ENCODE data around the gene MID1. TPM values are rescaled to one million over a fixed set of nuclear protein-coding genes. Genes with fewer than 3 reads are reported as not detected.

Gene MID1
- polyA plus RNA-seq, 3 donors = 0.05 to 0.10 TPM; not detected in 1

- Mint-ChIP-seq H3K27ac (no peak overlapping the region), H3K4me1 (no peaks in the 10 kb centered on the region)
- no peaks in the 10 kb centered on the region for H3K79me2 ChIP-seq (ENCODE audit: insufficient read depth, low read length)
Measured at GRCh38 chrX:10526451-10526850, 93.9 kb downstream of the MID1 start.

GRCh38 chrX:10525381-10526120, 94.8 kb downstream of the MID1 start:
- no peaks in the 10 kb centered on the region for H3K27me3 ChIP-seq (ENCODE audit: control insufficient read depth in 2 of 2, insufficient read depth in 2 of 2, low read length in 2 of 2)
- DNase-seq = no peak
- Mint-ChIP-seq H3K36me3 (no peaks in the 10 kb centered on the region), H3K4me1 (no peaks in the 10 kb centered on the region), H3K27ac (no peak overlapping the region), H3K9me3 (peaks cover 0 to 4% (median 0%) of the 10 kb centered on the region in 7 donors), H3K27me3 (ENCODE audit: low read depth in 3 of 3) (no peaks in the 10 kb centered on the region), H3K4me3 (no peak overlapping the region)
- TF ChIP-seq CTCF (IDR thresholded peaks at IDR 0.05) = no peak
- no peaks in the 10 kb centered on the region for H3K79me2 ChIP-seq (ENCODE audit: insufficient read depth, low read length)
- H3K4me2 ChIP-seq (replicated peaks; ENCODE audit: extremely low read depth, low read length, poor library complexity, severe bottlenecking) = no peak overlapping the region
- WGBS (ENCODE audit: insufficient coverage) = 80% methylated on average over 1 of the region's 6 CpGs
- no peak overlapping the region for H3K4me3 ChIP-seq (replicated peaks in 1 of 3; ENCODE audit: low read depth in 2 of 3, low read length in 3 of 3)
- H4K20me1 ChIP-seq (ENCODE audit: insufficient read depth, low read length) = no peaks in the 10 kb centered on the region
- no peak overlapping the region for H3K9ac ChIP-seq (ENCODE audit: insufficient read depth, low read length, poor library complexity, severe bottlenecking)
- H2AFZ ChIP-seq (ENCODE audit: insufficient read depth, low read depth, low read length, poor library complexity, severe bottlenecking) = no peak overlapping the region
- H3K27ac ChIP-seq (ENCODE audit: low read depth in 1 of 2, low read length in 2 of 2) = no peak overlapping the region
- H3K9me3 ChIP-seq (replicated peaks in 1 of 2; ENCODE audit: control insufficient read depth in 1 of 2, insufficient read depth in 1 of 2, low read length in 2 of 2) = no peaks in the 10 kb centered on the region
- H3K4me1 ChIP-seq (ENCODE audit: control insufficient read depth in 1 of 2, insufficient read depth in 2 of 2, low read length in 2 of 2) = no peaks in the 10 kb centered on the region
- no peaks in the 10 kb centered on the region for H3K36me3 ChIP-seq (replicated peaks in 1 of 2; ENCODE audit: control insufficient read depth in 1 of 2, insufficient read depth in 2 of 2, low read length in 2 of 2)
- intact Hi-C loops (cut with micrococcal nuclease) = no loop called here

More at GRCh38 chrX:10526451-10526850, 93.9 kb downstream of the MID1 start:
- Mint-ChIP-seq H3K27me3 (ENCODE audit: low read depth in 3 of 3) (no peaks in the 10 kb centered on the region), H3K9me3 (peaks cover 0 to 4% (median 0%) of the 10 kb centered on the region in 7 donors), H3K4me3 (no peak overlapping the region), H3K36me3 (no peaks in the 10 kb centered on the region)
- no peak overlapping the region for H3K4me3 ChIP-seq (replicated peaks in 1 of 3; ENCODE audit: low read depth in 2 of 3, low read length in 3 of 3)
- no peak overlapping the region for H2AFZ ChIP-seq (ENCODE audit: insufficient read depth, low read depth, low read length, poor library complexity, severe bottlenecking)
- H3K27ac ChIP-seq (ENCODE audit: low read depth in 1 of 2, low read length in 2 of 2) = no peak overlapping the region
- H3K4me1 ChIP-seq (ENCODE audit: control insufficient read depth in 1 of 2, insufficient read depth in 2 of 2, low read length in 2 of 2) = no peaks in the 10 kb centered on the region
- DNase-seq = no peak
- H3K9ac ChIP-seq (ENCODE audit: insufficient read depth, low read length, poor library complexity, severe bottlenecking) = no peak overlapping the region
- no peaks in the 10 kb centered on the region for H3K27me3 ChIP-seq (ENCODE audit: control insufficient read depth in 2 of 2, insufficient read depth in 2 of 2, low read length in 2 of 2)
- H3K36me3 ChIP-seq (replicated peaks in 1 of 2; ENCODE audit: control insufficient read depth in 1 of 2, insufficient read depth in 2 of 2, low read length in 2 of 2) = no peaks in the 10 kb centered on the region
- no peak overlapping the region for H3K4me2 ChIP-seq (replicated peaks; ENCODE audit: extremely low read depth, low read length, poor library complexity, severe bottlenecking)
- no peak for TF ChIP-seq CTCF (IDR thresholded peaks at IDR 0.05)
- WGBS (ENCODE audit: insufficient coverage) = no CpG with 5 or more reads among the region's 1 CpG
- no peaks in the 10 kb centered on the region for H4K20me1 ChIP-seq (ENCODE audit: insufficient read depth, low read length)
- no peaks in the 10 kb centered on the region for H3K9me3 ChIP-seq (replicated peaks in 1 of 2; ENCODE audit: control insufficient read depth in 1 of 2, insufficient read depth in 1 of 2, low read length in 2 of 2)
- intact Hi-C loops (cut with micrococcal nuclease) = no loop called here
